A673 (cell line): Measurements from ENCODE around the gene DDR1. TPM values are rescaled to one million over a fixed set of nuclear protein-coding genes. Genes with fewer than 3 reads are reported as not detected.
"Not testable (repeated sequence)": the region's sequence is repeated elsewhere in the genome, so short reads cannot be mapped to it uniquely, and the experiment has no call there.

Experiments used
- BruUV-seq: library from RNA; stranded (reverse); fragments of 400-500 nt; replicated peaks from 2 replicates; lab custom pipeline; 2021; lab: Mats Ljungman, UMichigan
- CTCF ChIA-PET: fragments of 300-600 bp; sonication (Branson Sonifier 250); formaldehyde crosslinking; loops from one replicate; lab custom pipeline; 2022; ENCODE audit warnings: antibody characterized with exemption; lab: Charles Lee
- POLR2A ChIA-PET: fragments of 300-600 bp; sonication (Branson Sonifier 250); formaldehyde crosslinking; loops from one replicate; lab custom pipeline; 2022; ENCODE audit warnings: antibody characterized with exemption; ENCODE audit not compliant: low non-redundant PET; lab: Charles Lee
- DNase-seq: peaks from one replicate; pipeline ENCODE4 v3.0.0-alpha.2; 2015; ENCODE audit warnings: low spot score
- H3K27ac ChIP-seq: fragments of 200-600 bp; sonication (generic); 2 replicates; pipeline ENCODE4 v1.5.1; 2016; ENCODE audit warnings: mixed run types, low read depth, mild to moderate bottlenecking, mixed read lengths, antibody characterized with exemption, low read length; ENCODE audit not compliant: poor library complexity, severe bottlenecking
- H3K27me3 ChIP-seq: fragments of 200-600 bp; sonication (generic); replicated peaks from 2 replicates; pipeline ENCODE4 v1.6.1; 2017; ENCODE audit warnings: mixed run types, low read depth, mild to moderate bottlenecking, mixed read lengths, antibody characterized with exemption, low read length; ENCODE audit not compliant: insufficient read depth, poor library complexity
- H3K36me3 ChIP-seq: fragments of 200-600 bp; sonication (generic); 2 replicates; pipeline ENCODE4 v1.6.1; 2016; ENCODE audit warnings: mixed run types, mild to moderate bottlenecking, mixed read lengths, antibody characterized with exemption, low read length; ENCODE audit not compliant: insufficient read depth, poor library complexity, severe bottlenecking
- H3K4me1 ChIP-seq: fragments of 200-600 bp; sonication (generic); 2 replicates; pipeline ENCODE4 v1.6.1; 2017; ENCODE audit warnings: mixed run types, mild to moderate bottlenecking, mixed read lengths, antibody characterized with exemption, low read length; ENCODE audit not compliant: insufficient read depth, poor library complexity, severe bottlenecking
- H3K4me3 ChIP-seq: fragments of 200-600 bp; sonication (generic); 2 replicates; pipeline ENCODE4 v1.5.1; 2016; ENCODE audit warnings: low read depth, mixed run types, mild to moderate bottlenecking, mixed read lengths, low read length; ENCODE audit not compliant: poor library complexity, severe bottlenecking
- H3K9me3 ChIP-seq: fragments of 200-600 bp; sonication (generic); 2 replicates; pipeline ENCODE4 v1.6.1; 2016; ENCODE audit warnings: mixed run types, low read depth, mild to moderate bottlenecking, mixed read lengths, antibody characterized with exemption, low read length; ENCODE audit not compliant: poor library complexity, severe bottlenecking
- EZH2 ChIP-seq: fragments of 200-600 bp; sonication (generic); IDR thresholded peaks from 2 replicates; pipeline ENCODE4 v1.6.1; 2017; ENCODE audit warnings: borderline replicate concordance, low read depth, mild to moderate bottlenecking, mixed read lengths, antibody characterized with exemption, low read length; ENCODE audit not compliant: poor library complexity, severe bottlenecking
- intact Hi-C: fragments of 100-400 bp; cut with micrococcal nuclease; formaldehyde crosslinking; loops from one replicate; pipeline ENCODE4 v1.10.0; 2022; ENCODE audit not compliant: unreplicated experiment
- total RNA-seq: library from RNA; stranded (reverse); gene quantifications from 2 replicates; pipeline ENCODE4 v1.2.3, GENCODE V29; 2021
- TF ChIP-seq, protein P1 (sequence below): fragments of 300-800, 200-600 bp; sonication (generic); conservative IDR thresholded peaks from 2 replicates; pipeline ENCODE4 v1.5.1; 2017; ENCODE audit warnings: low read depth, mild to moderate bottlenecking, antibody characterized with exemption, low read length, moderate library complexity, mixed read lengths

Gene DDR1
- total RNA-seq, 1 experiment from 2014 or later: 57.9 TPM

DNA sequence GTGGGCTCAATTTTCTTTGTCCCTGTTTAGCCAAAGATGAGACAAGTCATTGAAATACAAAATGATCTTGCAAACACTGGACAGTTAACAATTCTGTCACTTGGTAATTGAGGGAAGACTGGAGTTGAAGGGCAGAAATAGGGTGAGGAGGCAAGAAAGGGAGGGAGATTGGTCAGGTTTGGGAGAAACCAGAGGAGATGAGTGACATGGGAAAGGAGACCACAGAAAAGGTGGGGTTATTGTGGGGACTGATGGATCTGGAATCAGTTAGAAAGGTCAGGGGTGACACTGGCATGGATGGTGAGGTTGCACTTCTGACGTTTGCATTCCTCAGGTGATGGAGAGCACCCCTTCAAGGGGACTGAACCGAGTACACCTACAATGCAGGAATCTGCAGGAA, 24.4 kb downstream of the DDR1 start:
- BruUV-seq: TSS peak; percentile 65
- intact Hi-C loops: no loop called here
- no peaks in the 10 kb centered on the region for H3K9me3 ChIP-seq
- TF ChIP-seq, protein P1, sequence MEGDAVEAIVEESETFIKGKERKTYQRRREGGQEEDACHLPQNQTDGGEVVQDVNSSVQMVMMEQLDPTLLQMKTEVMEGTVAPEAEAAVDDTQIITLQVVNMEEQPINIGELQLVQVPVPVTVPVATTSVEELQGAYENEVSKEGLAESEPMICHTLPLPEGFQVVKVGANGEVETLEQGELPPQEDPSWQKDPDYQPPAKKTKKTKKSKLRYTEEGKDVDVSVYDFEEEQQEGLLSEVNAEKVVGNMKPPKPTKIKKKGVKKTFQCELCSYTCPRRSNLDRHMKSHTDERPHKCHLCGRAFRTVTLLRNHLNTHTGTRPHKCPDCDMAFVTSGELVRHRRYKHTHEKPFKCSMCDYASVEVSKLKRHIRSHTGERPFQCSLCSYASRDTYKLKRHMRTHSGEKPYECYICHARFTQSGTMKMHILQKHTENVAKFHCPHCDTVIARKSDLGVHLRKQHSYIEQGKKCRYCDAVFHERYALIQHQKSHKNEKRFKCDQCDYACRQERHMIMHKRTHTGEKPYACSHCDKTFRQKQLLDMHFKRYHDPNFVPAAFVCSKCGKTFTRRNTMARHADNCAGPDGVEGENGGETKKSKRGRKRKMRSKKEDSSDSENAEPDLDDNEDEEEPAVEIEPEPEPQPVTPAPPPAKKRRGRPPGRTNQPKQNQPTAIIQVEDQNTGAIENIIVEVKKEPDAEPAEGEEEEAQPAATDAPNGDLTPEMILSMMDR: no peak
- no peak for TF ChIP-seq EZH2
- H3K27ac ChIP-seq: peak overlapping the region; percentile 64
- peak overlapping the region; percentile 95 for H3K4me3 ChIP-seq
- no peaks in the 10 kb centered on the region for H3K27me3 ChIP-seq
- ChIA-PET POLR2A (interaction anchor here (0.5 kb wide), 1 partner anchor 228 kb away, joined by 16 read pairs; no protein-coding TSS in a partner anchor), CTCF (no interaction called here)
- DNase-seq: no peak
- H3K4me1 ChIP-seq: peaks cover 12% of the 10 kb centered on the region
- peaks cover 19% of the 10 kb centered on the region for H3K36me3 ChIP-seq

DNA sequence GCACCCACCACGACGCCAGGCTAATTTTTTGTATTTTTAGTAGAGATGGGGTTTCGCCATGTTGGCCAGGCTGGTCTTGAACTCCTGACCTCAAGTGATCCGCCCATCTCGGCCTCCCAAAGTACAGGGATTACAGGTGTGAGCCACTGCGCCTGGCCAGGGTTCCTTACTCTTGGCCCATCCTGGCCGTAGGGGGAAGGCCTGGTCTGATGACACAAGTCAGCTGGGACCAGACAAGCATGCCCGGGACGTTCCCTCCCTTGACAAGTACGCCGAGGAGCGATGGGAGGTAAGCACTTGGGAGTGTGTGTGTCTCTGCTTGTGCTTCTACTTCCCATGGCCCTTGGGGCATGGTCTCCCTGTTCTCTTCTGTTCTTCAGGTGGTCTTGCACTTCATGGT, 26.2 kb downstream of the DDR1 start:
- H3K27ac ChIP-seq, POLR2A ChIA-PET, intact Hi-C loops, H3K27me3 ChIP-seq, H3K9me3 ChIP-seq, H3K4me3 ChIP-seq, DNase-seq, CTCF ChIA-PET, BruUV-seq: not testable (repeated sequence)
- peaks cover 22% of the 10 kb centered on the region for H3K4me1 ChIP-seq
- H3K36me3 ChIP-seq: peaks cover 19% of the 10 kb centered on the region

DNA sequence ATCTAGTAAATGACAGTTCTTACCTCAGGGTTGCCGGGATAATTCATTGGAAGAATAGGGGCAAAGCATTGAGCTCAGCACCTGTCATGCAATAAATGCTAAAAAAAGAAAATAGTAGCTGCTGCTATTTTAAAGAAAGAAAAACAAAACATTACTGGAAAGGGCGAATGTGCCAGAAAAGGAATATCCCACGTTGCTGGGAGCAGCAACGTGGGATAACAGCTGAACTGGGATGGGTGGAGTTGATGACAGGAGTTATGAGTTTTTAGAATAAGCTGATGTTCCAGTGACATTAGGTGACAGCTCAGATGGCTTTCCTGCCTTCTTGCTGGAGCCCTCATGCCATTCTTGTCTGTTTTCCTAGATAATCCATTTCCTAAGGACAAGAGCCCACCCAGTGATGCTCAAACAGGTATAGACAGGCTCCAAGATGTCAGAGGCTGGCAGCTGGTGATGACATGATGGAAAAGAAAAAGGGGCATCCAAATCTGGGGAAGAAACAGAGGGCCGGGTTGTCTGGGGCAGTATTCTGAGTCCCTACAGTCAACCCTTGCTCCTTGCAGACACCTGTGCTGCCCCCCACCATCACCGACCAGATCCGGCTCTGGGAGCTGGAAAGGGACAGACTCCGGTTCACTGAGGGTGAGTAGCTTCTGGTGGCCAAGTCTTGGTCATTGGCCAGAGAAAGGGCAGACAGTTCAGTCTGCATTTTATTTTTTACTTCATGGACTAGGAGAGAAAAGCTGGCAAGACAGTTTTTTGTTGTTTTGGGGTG, 28.6 kb downstream of the DDR1 start:
- Histone ChIP-seq H3K36me3 (peaks cover 28% of the 10 kb centered on the region), H3K4me3 (no peak overlapping the region), H3K9me3 (no peaks in the 10 kb centered on the region), H3K27ac (no peak overlapping the region), H3K27me3 (no peaks in the 10 kb centered on the region), H3K4me1 (peaks cover 13% of the 10 kb centered on the region)
- POLR2A ChIA-PET: no interaction called here
- CTCF ChIA-PET: interaction anchor here (0.6 to 3.5 kb wide), 4 partner anchors 157 to 279 kb away, joined by 3 to 37 read pairs (median 13); no protein-coding TSS in a partner anchor
- no peak for DNase-seq
- BruUV-seq: no TSS peak
- intact Hi-C loops: no loop called here
- TF ChIP-seq EZH2: no peak
- TF ChIP-seq, protein P1: no peak
